GM18867 (cell line): ENCODE data around the gene AP2A1.
"Not testable (repeated sequence)": the region's sequence is repeated elsewhere in the genome, so short reads cannot be mapped to it uniquely, and the experiment has no call there.

ENCODE experiments used
- ATAC-seq: cut with Tn5 transposase; IDR thresholded peaks from one replicate; pipeline ENCODE4 v1.9.1; 2021; ENCODE audit warnings: mild to moderate bottlenecking, moderate library complexity; ENCODE audit not compliant: unreplicated experiment

AP2A1 gene

GRCh38 chr19:49811328-49811727 is 44.5 kb downstream of the AP2A1 start:
- ATAC-seq: no peak

GRCh38 chr19:49812452-49812996 is 45.7 kb downstream of the AP2A1 start:
- no peak for ATAC-seq

- peak; percentile 56 for ATAC-seq
Observed at GRCh38 chr19:49812997-49813861, 46.4 kb downstream of the AP2A1 start, which contains the start of gene FUZ. Gene FUZ (minus strand): TSS chr19:49813292. CDS start chr19:49813106, 186 bp downstream.

GRCh38 chr19:49814010-49814409 is 47.2 kb downstream of the AP2A1 start:
- no peak for ATAC-seq

GRCh38 chr19:49816590-49816989 is 49.8 kb downstream of the AP2A1 start:
- no peak for ATAC-seq

GRCh38 chr19:49817964-49818648 is 51.3 kb downstream of the AP2A1 start, which contains the start of gene MED25:
Gene MED25 (plus strand): TSS chr19:49818289. CDS start chr19:49818342, 53 bp downstream.
- peak; percentile 62 for ATAC-seq

GRCh38 chr19:49818649-49819370 is 52.0 kb downstream of the AP2A1 start:
- ATAC-seq: no peak

- not testable (repeated sequence) for ATAC-seq
Observed at GRCh38 chr19:49819452-49820115, 52.8 kb downstream of the AP2A1 start.

GRCh38 chr19:49820125-49820524 is 53.3 kb downstream of the AP2A1 start:
- ATAC-seq: no peak

GRCh38 chr19:49823472-49823871 is 56.7 kb downstream of the AP2A1 start:
- ATAC-seq: no peak

- no peak for ATAC-seq
Observed at GRCh38 chr19:49824662-49825061, 57.9 kb downstream of the AP2A1 start.

GRCh38 chr19:49827034-49827433 is 60.2 kb downstream of the AP2A1 start:
- ATAC-seq: no peak

GRCh38 chr19:49829200-49829599 is 62.4 kb downstream of the AP2A1 start:
- ATAC-seq: no peak

GRCh38 chr19:49829721-49830120 is 62.9 kb downstream of the AP2A1 start:
- ATAC-seq: no peak

GRCh38 chr19:49830766-49831165 is 64.0 kb downstream of the AP2A1 start:
- ATAC-seq: no peak

- ATAC-seq: no peak
Observed at GRCh38 chr19:49831592-49831991, 64.8 kb downstream of the AP2A1 start.

- ATAC-seq: no peak
Observed at GRCh38 chr19:49832556-49832955, 65.8 kb downstream of the AP2A1 start.

- ATAC-seq: no peak
Observed at GRCh38 chr19:49833599-49833998, 66.8 kb downstream of the AP2A1 start.

GRCh38 chr19:49835562-49835961 is 68.8 kb downstream of the AP2A1 start:
- no peak for ATAC-seq
